GM10266 (cell line): Measurements from ENCODE around the gene MCF2L.

ENCODE experiments used
- DNase-seq: peaks from one replicate; pipeline ENCODE4 v3.0.0; 2012; ENCODE audit errors: extremely low spot score
- CTCF ChIP-seq: IDR thresholded peaks from 2 replicates; pipeline ENCODE4 v1.5.1; 2012; ENCODE audit warnings: mild to moderate bottlenecking, low read depth; ENCODE audit not compliant: control insufficient read depth, insufficient read depth; ENCODE audit errors: missing control alignments

MCF2L gene

GRCh38 chr13:113014752-113015745, 46.0 kb downstream of the MCF2L start:
- no peak for TF ChIP-seq CTCF

GRCh38 chr13:113015826-113016525, 47.0 kb downstream of the MCF2L start:
- no peak for DNase-seq
- no peak for TF ChIP-seq CTCF

More at GRCh38 chr13:113014752-113015745, 46.0 kb downstream of the MCF2L start:
- DNase-seq: no peak

- DNase-seq: no peak
- no peak for TF ChIP-seq CTCF
Observed at GRCh38 chr13:113016526-113017295, 47.7 kb downstream of the MCF2L start.

- DNase-seq: no peak
- TF ChIP-seq CTCF: no peak
Observed at GRCh38 chr13:113017506-113018215, 48.6 kb downstream of the MCF2L start.

GRCh38 chr13:113018676-113019465, 49.9 kb downstream of the MCF2L start:
- no peak for DNase-seq
- TF ChIP-seq CTCF: no peak
